Omental fat pad (tissue), 4 donors: ENCODE data around the gene FAM120A. TPM values are rescaled to one million over a fixed set of nuclear protein-coding genes. Genes with fewer than 3 reads are reported as not detected.
"Not testable (repeated sequence)": the region's sequence is repeated elsewhere in the genome, so short reads cannot be mapped to it uniquely, and the experiment has no call there.

Source experiments
- ATAC-seq: fragments of 150-250 bp; one replicate; pipeline ENCODE4 v1.9.1; 2016; ENCODE audit warnings: mild to moderate bottlenecking, moderate library complexity; ENCODE audit not compliant: low FRiP score
- DNase-seq: peaks from one replicate; pipeline ENCODE4 v3.0.0-alpha.2; 2019; ENCODE audit warnings: low spot score
- total RNA-seq, 4 donors: library from RNA; depleted of rRNA; stranded (reverse); fragments of >200 nt; gene quantifications; one replicate each; pipeline ENCODE4 v1.1.0, GENCODE V29; 2016
- TF ChIP-seq, protein P1 (sequence below), 3 donors: fragments of 450-650 bp; IDR thresholded peaks; one replicate each; pipeline ENCODE4 v1.5.1; 2016 to 2017; ENCODE audit warnings: antibody characterized with exemption in 3 of 3, mild to moderate bottlenecking in 3 of 3, moderate library complexity in 2 of 3

Gene FAM120A
- total RNA-seq, 4 donors from 2014 or later: 85.3 to 111 (median 102) TPM

DNA sequence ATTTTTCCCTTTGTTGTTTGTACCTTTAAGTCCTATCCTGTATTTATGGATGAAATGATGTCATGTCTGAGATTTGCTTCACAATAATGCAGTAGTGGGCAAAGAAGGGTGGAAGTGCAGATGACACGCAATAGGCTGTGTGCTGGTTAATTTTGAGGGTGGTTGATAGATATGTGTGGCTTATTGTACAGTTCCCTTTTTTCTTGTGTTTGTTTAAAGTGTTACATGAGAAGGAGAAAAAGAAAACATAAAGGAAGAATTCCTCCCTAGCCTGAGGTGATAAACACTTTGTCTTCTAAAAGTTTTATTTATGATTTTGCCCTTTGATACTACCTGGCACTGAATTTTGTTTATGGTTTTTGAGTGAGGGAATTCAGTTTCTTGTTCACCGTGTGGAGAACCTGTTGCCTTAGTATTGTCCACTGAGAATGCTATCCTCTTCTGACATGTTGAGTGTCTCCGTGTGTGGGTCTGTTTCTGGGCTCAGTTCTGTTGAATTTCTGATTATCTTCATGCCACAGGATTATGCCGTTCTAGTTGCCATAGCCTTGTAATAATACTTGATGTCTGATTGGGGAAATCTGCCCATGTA lies 54.2 kb downstream of the FAM120A start:
- ATAC-seq (no peak), DNase-seq (no peak)
- TF ChIP-seq, protein P1, sequence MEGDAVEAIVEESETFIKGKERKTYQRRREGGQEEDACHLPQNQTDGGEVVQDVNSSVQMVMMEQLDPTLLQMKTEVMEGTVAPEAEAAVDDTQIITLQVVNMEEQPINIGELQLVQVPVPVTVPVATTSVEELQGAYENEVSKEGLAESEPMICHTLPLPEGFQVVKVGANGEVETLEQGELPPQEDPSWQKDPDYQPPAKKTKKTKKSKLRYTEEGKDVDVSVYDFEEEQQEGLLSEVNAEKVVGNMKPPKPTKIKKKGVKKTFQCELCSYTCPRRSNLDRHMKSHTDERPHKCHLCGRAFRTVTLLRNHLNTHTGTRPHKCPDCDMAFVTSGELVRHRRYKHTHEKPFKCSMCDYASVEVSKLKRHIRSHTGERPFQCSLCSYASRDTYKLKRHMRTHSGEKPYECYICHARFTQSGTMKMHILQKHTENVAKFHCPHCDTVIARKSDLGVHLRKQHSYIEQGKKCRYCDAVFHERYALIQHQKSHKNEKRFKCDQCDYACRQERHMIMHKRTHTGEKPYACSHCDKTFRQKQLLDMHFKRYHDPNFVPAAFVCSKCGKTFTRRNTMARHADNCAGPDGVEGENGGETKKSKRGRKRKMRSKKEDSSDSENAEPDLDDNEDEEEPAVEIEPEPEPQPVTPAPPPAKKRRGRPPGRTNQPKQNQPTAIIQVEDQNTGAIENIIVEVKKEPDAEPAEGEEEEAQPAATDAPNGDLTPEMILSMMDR (IDR thresholded peaks at IDR 0.05): no peak

GRCh38 chr9:93507768-93508167 lies 56.3 kb downstream of the FAM120A start:
- TF ChIP-seq, protein P1 (IDR thresholded peaks at IDR 0.05): no peak
- ATAC-seq: no peak

DNA sequence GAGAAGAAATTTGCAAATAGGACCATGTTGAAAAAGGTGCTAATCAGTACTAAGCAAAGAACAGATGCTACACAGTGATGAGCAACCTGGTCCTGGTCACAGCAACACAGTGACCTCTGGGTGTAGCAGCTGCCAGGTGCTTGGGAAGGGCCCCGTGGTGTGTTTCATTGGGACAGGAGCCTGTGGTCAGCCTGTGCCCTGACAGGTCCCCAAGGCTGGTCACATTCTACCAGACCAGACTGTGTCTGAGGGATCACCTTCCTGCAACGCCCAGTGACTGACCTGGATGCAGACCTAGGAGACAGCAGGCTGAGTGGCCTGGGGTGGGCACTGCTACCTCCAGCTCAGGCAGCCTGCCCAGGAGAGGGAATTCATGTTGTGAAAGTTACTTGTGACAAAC lies 56.7 kb downstream of the FAM120A start:
- ATAC-seq: no peak
- TF ChIP-seq, protein P1 (IDR thresholded peaks at IDR 0.05): no peak

More at GRCh38 chr9:93507768-93508167, 56.3 kb downstream of the FAM120A start:
- no peak for DNase-seq

GRCh38 chr9:93509084-93509483 lies 57.6 kb downstream of the FAM120A start:
- no peak for ATAC-seq
- no peak for DNase-seq
- TF ChIP-seq, protein P1 (IDR thresholded peaks at IDR 0.05): no peak

More for the DNA sequence above, 56.7 kb downstream of the FAM120A start:
- no peak for DNase-seq

DNA sequence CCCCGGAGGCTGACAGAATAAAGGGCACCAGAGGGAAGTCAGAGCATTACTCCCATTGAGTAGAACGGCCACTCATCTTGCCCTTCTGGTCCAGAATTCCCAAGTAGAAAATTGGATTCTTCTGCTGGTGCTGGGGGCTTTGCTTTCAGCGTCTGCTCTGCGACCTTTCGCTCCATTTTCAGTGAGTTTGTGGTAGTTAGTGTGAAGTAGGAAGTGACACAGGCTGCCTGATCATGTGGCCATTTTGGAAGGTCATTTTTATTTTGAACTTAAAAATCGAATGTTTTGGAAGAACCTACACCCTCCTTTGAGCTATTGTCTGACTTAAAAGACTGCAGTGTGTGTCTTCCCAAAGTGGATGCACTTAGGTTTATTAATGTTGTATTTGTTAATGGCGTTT lies 58.6 kb downstream of the FAM120A start:
- DNase-seq (no peak), ATAC-seq (no peak)
- TF ChIP-seq, protein P1 (IDR thresholded peaks at IDR 0.05): no peak

DNA sequence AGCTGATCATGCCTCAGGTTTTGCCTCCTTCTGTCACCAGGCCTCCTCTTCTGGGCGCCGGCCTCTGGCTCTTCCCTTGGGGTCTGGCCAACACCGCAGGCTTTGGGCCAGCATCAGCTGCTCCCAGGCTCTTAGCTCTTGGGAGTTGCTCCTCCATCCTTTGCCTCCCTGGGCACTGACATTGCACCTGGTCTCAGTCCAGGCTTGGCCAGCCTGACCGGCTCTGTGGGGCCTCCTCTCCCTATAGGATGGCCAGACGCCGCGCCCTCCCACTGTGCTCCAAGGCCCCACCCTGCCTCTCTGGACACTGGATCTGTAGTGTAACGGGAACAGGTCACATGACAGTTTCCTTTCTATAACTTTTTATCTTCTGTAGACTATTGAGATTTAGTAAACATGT lies 59.7 kb downstream of the FAM120A start:
- ATAC-seq: peak; percentile 58
- DNase-seq: not testable (repeated sequence)

DNA sequence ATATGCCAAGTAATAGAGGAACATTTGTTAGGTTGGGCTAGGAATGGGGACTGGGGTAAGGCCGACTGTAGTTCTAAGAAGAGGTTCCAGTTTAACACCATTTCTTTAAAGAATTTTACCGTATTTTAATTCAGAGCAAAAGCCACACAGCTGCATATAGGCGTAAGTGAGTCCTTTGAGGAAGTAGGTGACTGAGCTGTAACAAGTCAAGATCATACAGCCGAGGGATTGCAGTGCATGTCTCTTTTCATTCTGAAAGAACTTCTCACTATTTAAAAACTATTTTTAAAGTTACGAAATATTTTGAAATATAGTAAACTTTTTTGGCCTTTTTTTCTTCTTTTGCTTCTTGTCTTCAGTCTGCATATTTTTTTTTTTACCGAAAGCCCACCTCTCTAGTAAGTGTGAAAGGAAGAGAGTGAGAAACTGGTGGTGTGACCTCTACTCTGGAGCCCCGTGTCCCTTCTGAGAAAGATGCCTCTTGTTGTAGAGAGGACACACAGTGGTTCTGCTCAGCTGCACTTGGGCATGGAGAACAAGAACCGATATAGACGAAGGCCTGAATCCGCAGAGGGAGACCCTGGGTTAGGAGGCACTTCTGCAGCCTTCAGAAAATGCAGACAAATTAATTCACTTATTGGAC lies 60.8 kb downstream of the FAM120A start:
- DNase-seq, ATAC-seq: not testable (repeated sequence)

GRCh38 chr9:93513606-93514005 lies 62.1 kb downstream of the FAM120A start:
- TF ChIP-seq, protein P1 (IDR thresholded peaks at IDR 0.05): no peak
- ATAC-seq: no peak
- no peak for DNase-seq
